Mammary epithelial cell (primary cell): Measurements from ENCODE around the gene LRP10.

Experiments used
- CTCF ChIP-seq, 2 donors: IDR thresholded peaks in 1 of 2; conservative IDR thresholded peaks in 1 of 2; 2 replicates each; pipeline ENCODE4 v1.5.1; 2011 to 2012; ENCODE audit warnings: inconsistent platforms in 2 of 2, low read length in 2 of 2, mild to moderate bottlenecking in 2 of 2, control low read depth in 1 of 2, low read depth in 1 of 2; ENCODE audit not compliant: insufficient read depth in 1 of 2; ENCODE audit errors: extremely low read depth in 1 of 2
- EZH2 ChIP-seq: IDR thresholded peaks from 2 replicates; pipeline ENCODE4 v1.6.1; 2012; ENCODE audit warnings: low read length, inconsistent platforms, borderline replicate concordance

GRCh38 chr14:22822571-22823098 lies 48.9 kb upstream of the LRP10 start:
- TF ChIP-seq CTCF (conservative IDR thresholded peaks at IDR 0.05 in 1 of 2, IDR thresholded peaks at IDR 0.05 in 1 of 2; ENCODE audit: extremely low read depth in 1 of 2, insufficient read depth in 1 of 2, low read depth in 1 of 2, low read length in 2 of 2) (peak; percentile 74 to 85), EZH2 (no peak)
